Bronchial epithelial cell (primary cell): Measurements from ENCODE around the gene SUPT20H. TPM values are rescaled to one million over a fixed set of nuclear protein-coding genes. Genes with fewer than 3 reads are reported as not detected.

Source experiments
- DNase-seq: peaks from one replicate; pipeline ENCODE4 v3.0.0-alpha.2; 2010; ENCODE audit warnings: low read depth
- FAIRE-seq: peaks from 2 replicates; lab custom pipeline; 2011; peaks lifted over from hg19 to GRCh38; lab: Jason Lieb, UNC
- H3K27me3 ChIP-seq: 2 replicates; pipeline ENCODE4 v1.5.1; 2011; ENCODE audit warnings: low read length; ENCODE audit not compliant: control insufficient read depth, insufficient read depth
- H3K36me3 ChIP-seq: 2 replicates; pipeline ENCODE4 v1.5.1; 2011; ENCODE audit warnings: low read length; ENCODE audit not compliant: control insufficient read depth, insufficient read depth
- H3K4me3 ChIP-seq: 2 replicates; pipeline ENCODE4 v1.5.1; 2011; ENCODE audit warnings: mild to moderate bottlenecking, low read depth, low read length, control low read depth
- CTCF ChIP-seq: IDR thresholded peaks from 2 replicates; pipeline ENCODE4 v1.5.1; 2011; ENCODE audit warnings: mild to moderate bottlenecking, moderate library complexity, low read length, control low read depth, inconsistent platforms; ENCODE audit not compliant: insufficient read depth, severe bottlenecking
- total RNA-seq: library from RNA; depleted of rRNA; stranded (reverse); fragments of >200 nt; gene quantifications from 2 replicates; pipeline ENCODE4 v1.2.1, GENCODE V29; 2014

Gene SUPT20H
- total RNA-seq, 1 donor from 2014 or later = 28.7 TPM

GRCh38 chr13:36986462-36987240, 72.8 kb downstream of the SUPT20H start:
- Histone ChIP-seq H3K4me3 (no peak overlapping the region), H3K27me3 (no peaks in the 10 kb centered on the region), H3K36me3 (peaks cover 16% of the 10 kb centered on the region)
- FAIRE-seq = peak; percentile 55
- TF ChIP-seq CTCF = no peak
- peak; percentile 91 for DNase-seq

- FAIRE-seq = no peak
These were observed 78.2 kb downstream of the SUPT20H start for GRCh38 chr13:36981156-36981743.

GRCh38 chr13:36979361-36980050, 80.0 kb downstream of the SUPT20H start:
- DNase-seq = no peak
- FAIRE-seq = no peak
- H3K4me3 ChIP-seq = no peak overlapping the region
- no peak for TF ChIP-seq CTCF
- no peaks in the 10 kb centered on the region for H3K27me3 ChIP-seq
- H3K36me3 ChIP-seq = peaks cover 2% of the 10 kb centered on the region

More at GRCh38 chr13:36981156-36981743, 78.2 kb downstream of the SUPT20H start:
- H3K4me3 ChIP-seq = no peak overlapping the region
- TF ChIP-seq CTCF = peak; percentile 38
- peak; percentile 59 for DNase-seq
- H3K27me3 ChIP-seq = no peaks in the 10 kb centered on the region
- peaks cover 2% of the 10 kb centered on the region for H3K36me3 ChIP-seq

- no peak overlapping the region for H3K4me3 ChIP-seq
- DNase-seq = no peak
- H3K27me3 ChIP-seq = no peaks in the 10 kb centered on the region
- no peak for TF ChIP-seq CTCF
- H3K36me3 ChIP-seq = peaks cover 2% of the 10 kb centered on the region
- FAIRE-seq = no peak
These were observed 84.3 kb downstream of the SUPT20H start for GRCh38 chr13:36975172-36975571.

- Histone ChIP-seq H3K4me3 (no peak overlapping the region), H3K27me3 (no peaks in the 10 kb centered on the region), H3K36me3 (peaks cover 2% of the 10 kb centered on the region)
- FAIRE-seq (no peak), DNase-seq (no peak)
- no peak for TF ChIP-seq CTCF
These were observed 85.7 kb downstream of the SUPT20H start for GRCh38 chr13:36973621-36974295.
